Activated CD4-positive, alpha-beta memory T cell treated with anti-CD3 and anti-CD28 coated beads for 36 hours (primary cell): ENCODE results near the gene CES1. TPM values are rescaled to one million over a fixed set of nuclear protein-coding genes. Genes with fewer than 3 reads are reported as not detected.
"Not testable (repeated sequence)": the region's sequence is repeated elsewhere in the genome, so short reads cannot be mapped to it uniquely, and the experiment has no call there.

Source experiments
- CTCF ChIA-PET: fragments of 350-600 bp; sonication (Branson Sonifier 250); formaldehyde crosslinking; loops from one replicate; lab custom pipeline; 2021; ENCODE audit warnings: antibody characterized with exemption, inconsistent platforms; lab: Charles Lee
- POLR2A ChIA-PET: fragments of 350-600 bp; sonication (Branson Sonifier 250); formaldehyde crosslinking; loops from one replicate; lab custom pipeline; 2021; ENCODE audit warnings: antibody characterized with exemption; lab: Charles Lee
- DNase-seq: peaks from one replicate; pipeline ENCODE4 v3.0.0-alpha.2; 2020
- H3K27ac Mint-ChIP-seq: one replicate; pipeline ENCODE4 v1.8.0; 2021; ENCODE audit warnings: mixed read lengths
- H3K27me3 Mint-ChIP-seq: one replicate; pipeline ENCODE4 v1.8.0; 2021; ENCODE audit warnings: mixed read lengths
- H3K36me3 Mint-ChIP-seq: one replicate; pipeline ENCODE4 v1.8.0; 2021; ENCODE audit warnings: mixed read lengths
- H3K4me1 Mint-ChIP-seq: one replicate; pipeline ENCODE4 v1.8.0; 2021; ENCODE audit warnings: low read depth, mixed read lengths
- H3K4me3 Mint-ChIP-seq: one replicate; pipeline ENCODE4 v1.8.0; 2021; ENCODE audit warnings: mild to moderate bottlenecking, mixed read lengths
- H3K9me3 Mint-ChIP-seq: one replicate; pipeline ENCODE4 v1.8.0; 2021; ENCODE audit warnings: mixed read lengths
- intact Hi-C: fragments of 100-400 bp; cut with micrococcal nuclease; formaldehyde crosslinking; loops from one replicate; pipeline ENCODE4 v1.15.1; 2023
- total RNA-seq, 2 experiments: library from RNA; stranded (reverse); gene quantifications; one replicate each; pipeline ENCODE4 v1.2.3, GENCODE V29; 2021

The CES1 gene
- total RNA-seq, 2 experiments from 2014 or later = 0.63 TPM; not detected in 1

GRCh38 chr16:55828680-55829079 is 4.2 kb downstream of the CES1 start:
- POLR2A ChIA-PET = no interaction called here
- CTCF ChIA-PET = no interaction called here
- intact Hi-C loops = no loop called here
- H3K27me3 Mint-ChIP-seq = peaks cover 4% of the 10 kb centered on the region
- no peak for DNase-seq
- H3K9me3 Mint-ChIP-seq = no peaks in the 10 kb centered on the region
- no peaks in the 10 kb centered on the region for H3K36me3 Mint-ChIP-seq
- H3K27ac Mint-ChIP-seq = no peak overlapping the region
- no peaks in the 10 kb centered on the region for H3K4me1 Mint-ChIP-seq
- H3K4me3 Mint-ChIP-seq = no peak overlapping the region

- Mint-ChIP-seq H3K36me3 (no peaks in the 10 kb centered on the region), H3K27ac (no peak overlapping the region), H3K4me3 (no peak overlapping the region), H3K27me3 (peaks cover 3% of the 10 kb centered on the region), H3K9me3 (no peaks in the 10 kb centered on the region), H3K4me1 (no peaks in the 10 kb centered on the region)
- ChIA-PET CTCF (no interaction called here), POLR2A (no interaction called here)
- intact Hi-C loops = no loop called here
- no peak for DNase-seq
These were observed 7.7 kb downstream of the CES1 start for GRCh38 chr16:55825115-55825728.

GRCh38 chr16:55824473-55825000 is 8.4 kb downstream of the CES1 start:
- Mint-ChIP-seq H3K27me3 (peaks cover 4% of the 10 kb centered on the region), H3K4me3 (no peak overlapping the region), H3K4me1 (no peaks in the 10 kb centered on the region), H3K9me3 (no peaks in the 10 kb centered on the region), H3K36me3 (no peaks in the 10 kb centered on the region), H3K27ac (no peak overlapping the region)
- CTCF ChIA-PET = no interaction called here
- POLR2A ChIA-PET = no interaction called here
- DNase-seq = no peak
- intact Hi-C loops = no loop called here

- ChIA-PET CTCF (no interaction called here), POLR2A (no interaction called here)
- DNase-seq = no peak
- H3K36me3 Mint-ChIP-seq = no peaks in the 10 kb centered on the region
- peaks cover 8% of the 10 kb centered on the region for H3K27me3 Mint-ChIP-seq
- H3K27ac Mint-ChIP-seq = no peak overlapping the region
- no peaks in the 10 kb centered on the region for H3K9me3 Mint-ChIP-seq
- no peaks in the 10 kb centered on the region for H3K4me1 Mint-ChIP-seq
- intact Hi-C loops = no loop called here
- H3K4me3 Mint-ChIP-seq = no peak overlapping the region
These were observed 10.6 kb downstream of the CES1 start for GRCh38 chr16:55822280-55822810.

GRCh38 chr16:55821210-55821609 is 11.7 kb downstream of the CES1 start:
- ChIA-PET POLR2A (no interaction called here), CTCF (no interaction called here)
- no peaks in the 10 kb centered on the region for H3K9me3 Mint-ChIP-seq
- peaks cover 15% of the 10 kb centered on the region for H3K27me3 Mint-ChIP-seq
- H3K4me3 Mint-ChIP-seq = no peak overlapping the region
- intact Hi-C loops = no loop called here
- DNase-seq = no peak
- no peaks in the 10 kb centered on the region for H3K36me3 Mint-ChIP-seq
- H3K4me1 Mint-ChIP-seq = no peaks in the 10 kb centered on the region
- no peak overlapping the region for H3K27ac Mint-ChIP-seq

- Mint-ChIP-seq H3K36me3 (no peaks in the 10 kb centered on the region), H3K9me3 (no peaks in the 10 kb centered on the region), H3K27ac (no peak overlapping the region), H3K4me3 (no peak overlapping the region), H3K27me3 (peaks cover 18% of the 10 kb centered on the region), H3K4me1 (no peaks in the 10 kb centered on the region)
- POLR2A ChIA-PET = no interaction called here
- DNase-seq = no peak
- intact Hi-C loops = no loop called here
- CTCF ChIA-PET = no interaction called here
These were observed 12.3 kb downstream of the CES1 start for GRCh38 chr16:55820615-55821014.

- H3K27ac Mint-ChIP-seq = no peak overlapping the region
- POLR2A ChIA-PET = no interaction called here
- CTCF ChIA-PET = no interaction called here
- no peaks in the 10 kb centered on the region for H3K9me3 Mint-ChIP-seq
- peaks cover 18% of the 10 kb centered on the region for H3K27me3 Mint-ChIP-seq
- intact Hi-C loops = no loop called here
- no peak for DNase-seq
- H3K4me3 Mint-ChIP-seq = no peak overlapping the region
- H3K4me1 Mint-ChIP-seq = no peaks in the 10 kb centered on the region
- no peaks in the 10 kb centered on the region for H3K36me3 Mint-ChIP-seq
These were observed 15.5 kb downstream of the CES1 start for GRCh38 chr16:55817236-55817912.

GRCh38 chr16:55816222-55816621 is 16.7 kb downstream of the CES1 start:
- POLR2A ChIA-PET, H3K4me3 Mint-ChIP-seq, H3K4me1 Mint-ChIP-seq, H3K27ac Mint-ChIP-seq, H3K36me3 Mint-ChIP-seq, DNase-seq, H3K9me3 Mint-ChIP-seq, intact Hi-C loops, CTCF ChIA-PET: not testable (repeated sequence)
- peaks cover 18% of the 10 kb centered on the region for H3K27me3 Mint-ChIP-seq

- H3K4me1 Mint-ChIP-seq = no peaks in the 10 kb centered on the region
- H3K27me3 Mint-ChIP-seq = peaks cover 16% of the 10 kb centered on the region
- intact Hi-C loops = no loop called here
- ChIA-PET CTCF (no interaction called here), POLR2A (no interaction called here)
- H3K36me3 Mint-ChIP-seq = no peaks in the 10 kb centered on the region
- H3K27ac Mint-ChIP-seq = no peak overlapping the region
- DNase-seq = no peak
- no peak overlapping the region for H3K4me3 Mint-ChIP-seq
- H3K9me3 Mint-ChIP-seq = no peaks in the 10 kb centered on the region
These were observed 17.6 kb downstream of the CES1 start for GRCh38 chr16:55815320-55815719.

- POLR2A ChIA-PET, DNase-seq, H3K4me1 Mint-ChIP-seq, H3K4me3 Mint-ChIP-seq, H3K27ac Mint-ChIP-seq, CTCF ChIA-PET, intact Hi-C loops, H3K36me3 Mint-ChIP-seq, H3K9me3 Mint-ChIP-seq: not testable (repeated sequence)
- peaks cover 18% of the 10 kb centered on the region for H3K27me3 Mint-ChIP-seq
These were observed 18.7 kb downstream of the CES1 start for GRCh38 chr16:55814174-55814573.

GRCh38 chr16:55813730-55814129 is 19.2 kb downstream of the CES1 start:
- POLR2A ChIA-PET, CTCF ChIA-PET, H3K36me3 Mint-ChIP-seq, DNase-seq, H3K27ac Mint-ChIP-seq, H3K4me1 Mint-ChIP-seq, H3K9me3 Mint-ChIP-seq, intact Hi-C loops, H3K4me3 Mint-ChIP-seq: not testable (repeated sequence)
- peaks cover 18% of the 10 kb centered on the region for H3K27me3 Mint-ChIP-seq

GRCh38 chr16:55812951-55813350 is 19.9 kb downstream of the CES1 start:
- POLR2A ChIA-PET = no interaction called here
- H3K9me3 Mint-ChIP-seq = no peaks in the 10 kb centered on the region
- no peaks in the 10 kb centered on the region for H3K4me1 Mint-ChIP-seq
- H3K27ac Mint-ChIP-seq = no peak overlapping the region
- no peak overlapping the region for H3K4me3 Mint-ChIP-seq
- H3K36me3 Mint-ChIP-seq = no peaks in the 10 kb centered on the region
- intact Hi-C loops = no loop called here
- CTCF ChIA-PET = no interaction called here
- H3K27me3 Mint-ChIP-seq = peaks cover 18% of the 10 kb centered on the region
- DNase-seq = no peak

- H3K36me3 Mint-ChIP-seq = no peaks in the 10 kb centered on the region
- peaks cover 11% of the 10 kb centered on the region for H3K27me3 Mint-ChIP-seq
- no peak overlapping the region for H3K27ac Mint-ChIP-seq
- H3K4me1 Mint-ChIP-seq = no peaks in the 10 kb centered on the region
- H3K9me3 Mint-ChIP-seq = no peaks in the 10 kb centered on the region
- ChIA-PET POLR2A (no interaction called here), CTCF (no interaction called here)
- no peak for DNase-seq
- intact Hi-C loops = no loop called here
- no peak overlapping the region for H3K4me3 Mint-ChIP-seq
These were observed 21.1 kb downstream of the CES1 start for GRCh38 chr16:55811811-55812210.
